Retinal pigment epithelial cell (primary cell): Measurements from ENCODE around the gene MASP1.

Experiments used
- DNase-seq: peaks from one replicate; pipeline ENCODE4 v3.0.0-alpha.2; 2010; ENCODE audit warnings: low read depth
- H3K4me3 ChIP-seq: 2 replicates; pipeline ENCODE4 v1.5.1; 2011; ENCODE audit warnings: mild to moderate bottlenecking, low read length, control low read depth, moderate library complexity
- TF ChIP-seq, protein P1 (sequence below): conservative IDR thresholded peaks from 2 replicates; pipeline ENCODE4 v1.5.1; 2011; ENCODE audit warnings: low read depth, low read length, control low read depth, inconsistent platforms

MASP1 gene

DNA sequence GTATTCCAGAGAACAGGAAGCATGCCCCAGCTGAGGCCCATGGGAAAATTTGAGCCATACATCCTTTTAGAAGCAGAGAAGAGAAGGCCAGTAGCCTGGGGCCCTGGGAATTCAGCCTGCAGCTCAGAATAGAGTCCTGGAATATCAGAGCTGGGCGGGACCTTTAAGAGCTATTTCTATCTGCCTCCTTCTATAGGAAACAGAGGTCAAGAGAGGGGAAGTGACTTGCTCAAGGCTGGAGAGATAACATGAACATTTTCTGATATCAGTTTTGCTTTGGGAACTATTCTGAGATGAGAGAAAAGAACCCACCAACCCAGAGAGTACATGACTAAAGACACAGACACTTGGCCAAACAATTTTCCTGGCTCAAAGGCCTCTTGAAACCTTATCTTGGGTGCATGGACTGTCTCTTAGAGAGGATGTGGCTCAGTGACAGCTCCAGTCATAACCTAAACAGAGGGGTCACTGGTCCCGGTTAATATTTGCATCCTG lies 26.0 kb downstream of the MASP1 start:
- DNase-seq = no peak
- TF ChIP-seq, protein P1, sequence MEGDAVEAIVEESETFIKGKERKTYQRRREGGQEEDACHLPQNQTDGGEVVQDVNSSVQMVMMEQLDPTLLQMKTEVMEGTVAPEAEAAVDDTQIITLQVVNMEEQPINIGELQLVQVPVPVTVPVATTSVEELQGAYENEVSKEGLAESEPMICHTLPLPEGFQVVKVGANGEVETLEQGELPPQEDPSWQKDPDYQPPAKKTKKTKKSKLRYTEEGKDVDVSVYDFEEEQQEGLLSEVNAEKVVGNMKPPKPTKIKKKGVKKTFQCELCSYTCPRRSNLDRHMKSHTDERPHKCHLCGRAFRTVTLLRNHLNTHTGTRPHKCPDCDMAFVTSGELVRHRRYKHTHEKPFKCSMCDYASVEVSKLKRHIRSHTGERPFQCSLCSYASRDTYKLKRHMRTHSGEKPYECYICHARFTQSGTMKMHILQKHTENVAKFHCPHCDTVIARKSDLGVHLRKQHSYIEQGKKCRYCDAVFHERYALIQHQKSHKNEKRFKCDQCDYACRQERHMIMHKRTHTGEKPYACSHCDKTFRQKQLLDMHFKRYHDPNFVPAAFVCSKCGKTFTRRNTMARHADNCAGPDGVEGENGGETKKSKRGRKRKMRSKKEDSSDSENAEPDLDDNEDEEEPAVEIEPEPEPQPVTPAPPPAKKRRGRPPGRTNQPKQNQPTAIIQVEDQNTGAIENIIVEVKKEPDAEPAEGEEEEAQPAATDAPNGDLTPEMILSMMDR = no peak
- H3K4me3 ChIP-seq = no peak overlapping the region

DNA sequence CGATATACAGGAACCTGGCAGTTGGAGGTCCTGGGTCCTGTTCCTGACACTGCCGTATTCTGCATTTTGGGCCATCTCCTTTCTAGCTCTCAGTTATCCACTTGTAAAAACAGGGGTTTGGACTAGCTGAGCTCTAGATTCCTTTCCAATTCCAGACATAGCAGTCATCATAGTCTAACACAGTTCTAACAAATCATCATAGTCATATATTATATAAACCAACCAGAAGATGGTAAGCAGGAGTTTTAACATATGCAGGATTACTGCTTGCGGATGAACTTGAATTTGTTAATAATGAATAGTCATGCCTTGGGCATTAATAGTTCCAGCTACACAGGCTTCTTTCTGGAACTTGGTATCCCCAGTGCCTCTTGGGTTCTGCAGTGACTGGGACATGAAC lies 26.6 kb downstream of the MASP1 start:
- TF ChIP-seq, protein P1 = no peak
- no peak overlapping the region for H3K4me3 ChIP-seq

DNA sequence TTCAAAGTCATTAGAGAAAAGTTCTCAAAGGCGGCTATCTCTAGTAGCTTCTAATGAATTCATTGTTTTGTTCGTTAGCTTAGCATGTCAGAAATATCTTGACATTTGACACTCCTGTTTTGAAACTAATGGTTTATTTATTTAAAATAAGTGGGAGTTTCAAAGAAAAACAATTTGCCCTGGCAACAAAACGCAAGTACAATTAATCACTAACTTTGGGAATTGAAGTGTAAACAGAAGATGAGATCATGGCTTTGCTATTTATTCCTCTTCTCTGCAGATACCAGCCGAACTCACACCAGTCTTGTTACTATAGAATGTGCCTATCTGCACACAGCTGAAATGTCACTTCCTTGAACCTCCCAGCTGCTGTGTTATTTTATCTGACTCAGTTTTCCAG lies 27.5 kb downstream of the MASP1 start:
- no peak for DNase-seq
- no peak overlapping the region for H3K4me3 ChIP-seq
- TF ChIP-seq, protein P1 = no peak

More for the DNA sequence above, 26.6 kb downstream of the MASP1 start:
- DNase-seq = no peak

DNA sequence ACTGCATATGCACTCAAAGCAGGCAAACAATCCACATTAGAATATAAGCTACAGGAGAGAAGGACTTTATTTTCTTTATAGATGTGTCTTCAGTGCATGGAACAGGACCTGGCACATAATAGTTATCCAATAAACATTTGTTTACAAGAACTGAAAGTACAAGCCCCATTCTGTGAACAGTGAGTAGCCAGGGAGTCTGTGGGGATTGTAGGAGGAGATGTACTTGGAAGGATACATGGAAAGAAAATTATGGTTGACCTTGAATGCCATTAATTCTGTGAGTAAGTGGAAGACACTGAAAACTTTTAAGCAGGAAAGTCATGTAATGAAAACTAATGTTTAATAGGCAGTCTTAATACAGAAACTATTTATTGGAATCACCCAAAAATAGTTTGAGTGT lies 28.3 kb downstream of the MASP1 start:
- no peak for DNase-seq
- H3K4me3 ChIP-seq = no peak overlapping the region
- TF ChIP-seq, protein P1 = no peak

DNA sequence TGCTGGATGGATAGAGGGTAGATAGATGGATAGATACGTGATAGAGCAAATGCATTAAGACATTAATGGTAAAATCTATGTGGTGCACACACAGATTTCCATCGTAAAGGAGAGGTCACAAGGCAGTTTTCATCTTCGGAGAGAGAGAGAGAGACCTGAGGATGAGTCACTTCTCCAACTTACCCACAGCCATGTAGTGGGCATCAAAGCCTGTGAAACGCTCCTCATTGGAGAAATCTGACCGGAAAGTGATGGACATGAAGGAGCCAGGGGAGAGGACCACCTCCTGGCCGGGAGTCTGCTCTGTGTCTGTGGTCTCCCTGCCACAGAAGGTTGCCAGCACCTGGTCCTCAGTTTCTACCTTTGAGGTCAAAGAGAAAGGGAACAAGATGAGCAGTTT lies 29.2 kb downstream of the MASP1 start:
- no peak for DNase-seq

DNA sequence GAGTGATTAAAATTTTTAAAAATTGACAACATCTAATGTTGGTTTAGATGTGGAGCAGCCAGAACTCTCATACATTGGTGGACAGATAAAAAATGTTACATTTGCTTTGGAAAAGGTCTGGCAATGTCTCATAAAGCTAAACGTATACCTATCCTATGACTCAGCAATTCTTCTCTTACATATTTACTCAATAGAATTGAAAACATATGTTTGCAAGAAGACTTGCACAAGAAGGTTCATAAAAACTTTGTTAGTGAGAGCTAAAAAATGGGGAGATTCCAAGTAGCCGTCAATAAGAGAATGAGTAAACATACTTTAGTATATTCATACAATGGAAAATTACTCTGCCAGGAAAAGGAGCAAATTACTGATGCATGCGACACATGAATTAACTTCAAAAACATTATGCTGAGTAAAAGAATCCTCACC lies 30.0 kb downstream of the MASP1 start:
- TF ChIP-seq, protein P1 = no peak
- DNase-seq = no peak
- no peak overlapping the region for H3K4me3 ChIP-seq

More for the DNA sequence above, 29.2 kb downstream of the MASP1 start:
- TF ChIP-seq, protein P1 = no peak
- no peak overlapping the region for H3K4me3 ChIP-seq

DNA sequence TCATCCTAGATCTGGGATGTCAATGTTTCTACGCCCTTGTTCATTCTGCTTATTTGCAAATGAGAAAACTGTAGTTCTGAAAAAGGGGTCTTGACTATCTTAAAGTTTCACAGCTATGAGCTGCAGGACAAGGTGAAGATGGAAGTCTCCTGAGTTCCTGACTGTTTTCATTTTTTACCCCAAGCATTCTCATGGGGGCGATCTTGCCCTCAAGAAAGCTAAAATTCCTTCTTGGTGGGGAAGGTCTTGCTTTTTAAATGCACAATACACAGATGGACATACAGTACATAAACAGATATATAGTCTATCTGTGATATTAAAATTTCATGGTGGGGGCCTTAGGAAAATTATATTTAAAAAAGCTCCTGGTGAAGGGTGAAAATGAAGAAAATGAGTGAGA lies 32.4 kb downstream of the MASP1 start:
- DNase-seq = no peak
- TF ChIP-seq, protein P1 = no peak
- no peak overlapping the region for H3K4me3 ChIP-seq
